Ecto neural progenitor cell (in vitro differentiated cells): ENCODE results near the gene CPT1A.
A peak's percentile ranks its signal among the peaks of the same experiment; 100 is the strongest.

Experiments
- DNase-seq: peaks from one replicate; pipeline ENCODE4 v3.0.0-alpha.2; 2018; ENCODE audit warnings: low spot score

Gene CPT1A

DNA sequence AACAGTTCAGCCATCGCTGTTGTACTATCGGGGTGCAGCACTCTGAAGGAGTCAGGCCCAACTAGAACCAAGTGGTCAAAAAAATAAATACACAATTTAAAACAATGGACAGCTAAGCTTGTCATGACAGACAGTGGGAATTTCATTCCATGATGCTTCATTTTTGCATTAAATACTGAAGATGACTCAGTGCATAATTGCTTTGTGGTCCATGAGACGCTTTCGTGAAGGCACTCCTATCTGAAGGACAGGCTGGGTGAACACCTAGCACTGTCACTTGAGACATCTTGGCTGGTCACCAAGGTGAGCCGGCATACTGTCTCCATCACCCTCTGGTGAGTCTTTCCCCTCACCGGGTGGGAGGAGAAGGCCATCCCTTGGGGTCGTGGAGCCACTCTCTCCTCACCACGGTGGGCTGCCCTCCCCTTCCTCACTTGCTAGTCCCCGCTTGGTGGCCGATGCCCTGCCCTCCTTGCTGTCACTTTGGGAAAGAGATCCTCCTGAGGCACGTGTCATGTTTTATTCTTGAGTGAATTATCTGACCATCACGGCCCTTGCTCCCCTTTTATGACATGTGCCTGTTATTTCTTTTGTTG, 85.4 kb downstream of the CPT1A start:
- DNase-seq, result no peak

DNA sequence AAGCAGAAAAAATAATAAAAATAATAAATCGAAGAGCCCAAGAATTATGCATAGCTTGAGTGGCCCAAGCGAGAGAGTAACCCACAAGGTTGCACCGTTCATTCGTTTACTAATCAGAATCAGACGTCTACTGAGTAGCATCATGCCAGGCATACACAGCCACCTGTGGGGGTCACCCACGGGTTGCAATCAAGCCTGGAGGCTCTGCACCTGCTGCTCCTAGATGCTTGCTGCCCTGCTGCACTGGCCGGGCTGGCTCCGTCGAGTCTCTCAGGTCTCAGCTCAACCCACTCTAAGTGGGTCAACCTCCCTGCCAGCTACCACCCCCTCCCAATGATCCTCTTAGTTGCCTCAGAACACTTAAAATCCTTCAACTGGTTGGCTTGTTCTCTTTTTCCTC, 88.4 kb downstream of the CPT1A start:
- no peak for DNase-seq

DNA sequence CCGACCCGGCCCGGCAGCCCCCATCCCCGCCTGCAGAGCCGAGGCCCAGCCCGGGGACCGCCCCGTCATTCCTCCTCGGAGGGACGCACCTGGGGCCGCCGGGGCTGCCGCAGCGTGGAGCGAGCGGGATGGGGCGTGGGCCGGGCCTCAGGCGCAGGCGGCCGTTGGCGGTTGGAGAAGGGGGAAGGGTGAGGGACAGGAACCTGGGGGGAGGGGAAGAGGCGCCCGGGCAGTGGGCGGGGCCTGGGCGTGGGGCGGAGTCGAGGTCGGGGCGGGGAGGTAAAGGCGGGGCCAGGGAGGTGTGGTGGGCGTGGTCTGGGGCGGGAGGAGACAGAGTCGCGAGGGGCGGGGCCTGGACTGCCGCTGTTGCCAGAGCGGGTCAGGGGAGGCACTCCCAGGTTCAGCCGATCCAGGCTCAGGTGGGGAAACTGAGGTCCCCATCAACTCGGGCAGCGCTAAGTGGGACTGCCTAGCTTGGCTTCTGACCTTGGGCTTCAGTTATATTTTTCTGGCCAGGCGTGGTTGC, 90.3 kb downstream of the CPT1A start, which contains the start of gene TESMIN:
TSS of gene TESMIN (minus strand) at position 190 of the 526 bp plus-strand sequence. CDS start 860 bp downstream, outside the sequence.
- peak; percentile 96 for DNase-seq

DNA sequence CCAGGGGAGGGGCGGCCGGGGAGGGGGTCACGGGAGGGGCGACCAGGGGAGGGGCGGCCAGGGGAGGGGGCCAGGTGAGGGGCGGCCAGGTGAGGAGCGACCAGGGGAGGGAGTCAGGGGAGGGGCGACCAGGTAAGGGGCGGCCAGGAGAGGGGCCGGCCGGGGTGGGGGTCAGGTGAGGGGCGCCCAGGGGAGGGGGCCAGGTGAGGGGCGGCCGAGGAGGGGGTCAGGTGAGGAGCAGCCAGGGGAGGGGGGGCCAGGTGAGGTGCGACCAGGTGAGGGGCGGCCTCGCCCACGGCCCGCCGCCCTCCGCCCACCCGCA, 90.8 kb downstream of the CPT1A start:
- DNase-seq, result no peak

DNA sequence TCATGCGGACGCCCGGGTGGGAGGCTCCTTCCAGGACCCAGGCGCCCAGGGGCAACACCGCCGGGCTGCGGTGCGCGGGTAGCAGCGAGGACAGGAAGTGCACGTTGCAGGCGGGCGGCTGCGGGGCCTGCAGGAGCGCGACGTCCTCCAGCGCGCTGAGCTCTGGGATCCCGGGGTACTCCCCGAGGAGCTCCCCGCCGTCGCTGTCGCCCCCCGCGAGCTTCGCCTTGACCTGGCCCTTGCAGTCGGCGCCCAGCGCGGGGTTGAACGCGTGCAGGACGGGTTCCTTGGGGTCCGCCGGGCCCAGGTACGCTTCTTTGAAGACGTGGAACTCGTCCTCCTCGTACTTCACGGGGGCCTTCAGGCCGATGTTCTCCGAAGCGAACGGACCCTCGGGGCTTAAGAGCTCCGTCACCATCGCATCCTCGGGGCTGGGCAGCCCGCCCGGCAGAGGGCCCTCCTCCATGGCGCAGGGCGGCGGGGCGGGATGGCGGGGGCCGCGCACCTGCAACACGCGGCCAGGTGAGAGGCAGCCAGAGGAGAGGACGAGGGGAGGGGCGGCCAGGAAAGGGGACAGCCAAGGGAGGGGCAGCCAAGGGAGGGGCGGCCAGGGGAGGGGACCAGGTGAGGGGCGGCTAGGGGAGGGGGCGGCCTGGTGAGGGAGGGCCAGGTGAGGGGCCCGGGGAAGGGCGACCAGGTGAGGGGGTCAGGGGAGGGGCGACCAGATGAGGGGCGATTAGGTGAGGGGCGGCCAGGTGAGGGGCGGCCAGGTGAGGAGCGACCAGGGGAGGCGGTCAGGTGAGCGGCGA, 91.3 kb downstream of the CPT1A start:
- peak; percentile 72 for DNase-seq

DNA sequence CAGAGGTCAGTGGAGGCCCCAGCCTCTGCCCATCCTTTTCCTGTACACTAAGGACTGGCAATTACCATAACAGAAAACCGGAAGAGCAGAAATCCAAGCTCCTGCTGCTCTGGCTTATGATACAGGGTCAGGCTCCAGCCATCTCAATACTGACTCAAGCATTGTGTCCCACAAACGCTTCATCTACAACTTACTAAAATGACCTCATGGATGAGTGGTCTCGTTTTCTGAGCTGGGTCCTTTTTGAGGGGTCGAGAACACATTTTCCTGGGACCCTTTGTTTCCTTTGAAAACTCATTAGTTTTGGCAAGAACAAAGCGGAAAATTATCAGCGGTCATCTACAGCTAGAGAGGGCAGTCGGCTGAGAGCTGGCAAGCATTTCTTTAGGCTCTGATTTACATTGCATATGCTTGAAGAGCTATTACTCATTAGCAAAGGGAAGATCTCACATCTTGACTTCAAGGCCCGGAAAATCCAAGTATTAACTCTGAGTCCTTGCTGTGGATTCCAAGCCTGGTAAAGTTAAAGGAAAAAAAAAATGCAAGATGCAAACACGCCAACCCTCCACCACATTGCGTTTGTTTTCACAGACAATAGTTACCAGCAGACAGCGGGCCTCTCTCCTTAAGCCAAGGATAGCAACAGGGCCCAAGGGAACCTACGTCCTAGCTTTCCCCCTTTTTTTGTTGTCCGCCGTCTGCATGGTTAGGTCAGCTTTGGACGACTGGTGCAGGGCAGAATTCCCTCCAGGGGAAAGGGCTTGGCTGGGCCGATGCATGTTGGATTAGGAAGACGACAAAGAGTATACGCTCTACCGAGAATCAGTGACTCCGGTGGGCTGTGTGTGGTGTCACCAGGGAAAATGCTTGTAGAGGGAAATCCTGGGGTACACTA, 92.2 kb downstream of the CPT1A start:
- DNase-seq, result no peak

DNA sequence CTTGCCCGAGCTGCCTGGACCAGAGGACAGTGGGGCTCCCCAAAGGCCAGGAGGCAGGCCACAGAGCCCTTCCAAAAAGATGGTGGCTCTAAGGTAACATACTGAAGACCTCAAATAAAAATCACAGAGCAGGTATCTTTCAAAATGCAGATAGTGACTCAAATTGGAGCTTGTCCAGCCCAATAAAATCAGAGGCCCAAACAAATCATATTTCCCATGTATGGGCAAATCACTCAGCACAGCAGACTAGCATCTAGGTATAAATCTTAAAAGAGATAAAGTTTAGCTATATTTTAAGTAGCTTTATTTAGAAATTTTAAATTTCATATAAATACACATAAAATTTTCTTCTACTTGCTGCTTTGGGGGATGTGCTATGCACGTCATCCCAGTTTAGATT, 93.7 kb downstream of the CPT1A start:
- no peak for DNase-seq

DNA sequence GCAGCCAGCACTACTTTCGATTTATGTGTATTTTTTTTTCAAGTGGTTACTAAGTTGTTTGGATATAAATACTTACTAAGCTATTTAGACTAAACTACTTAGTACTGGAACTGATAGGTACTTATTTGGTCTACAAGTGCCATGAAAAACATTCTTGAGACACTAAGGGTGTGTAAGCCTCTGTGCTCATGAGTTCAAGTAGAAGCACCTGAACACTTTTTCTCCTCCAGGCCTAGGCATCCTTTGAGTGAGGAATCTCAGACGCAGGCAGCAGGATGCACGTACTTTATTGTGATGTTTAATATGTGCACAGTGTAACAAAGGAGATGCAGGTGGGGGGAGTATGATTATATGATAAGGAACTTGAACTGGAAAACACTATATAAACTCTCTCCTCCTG, 98.2 kb downstream of the CPT1A start:
- no peak for DNase-seq

DNA sequence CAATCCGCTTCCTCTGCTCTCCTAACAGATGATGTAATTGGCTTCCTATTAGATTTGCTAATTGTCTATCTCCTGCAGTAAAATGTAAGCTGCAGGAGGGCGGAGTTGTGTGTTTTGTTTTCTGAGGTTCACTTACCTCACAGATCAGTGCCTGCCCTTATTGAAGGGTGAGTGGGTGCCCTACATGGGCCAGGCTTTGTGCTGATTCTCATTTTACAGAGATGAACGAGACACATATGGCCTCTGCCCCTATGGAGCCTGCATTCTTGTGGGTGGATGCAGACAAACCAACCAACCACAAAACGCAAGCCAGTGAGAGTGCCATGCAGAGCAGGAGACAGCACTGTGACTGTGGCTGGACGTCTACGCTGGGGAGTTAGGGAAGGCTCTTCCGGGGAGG, 100.3 kb downstream of the CPT1A start:
- DNase-seq, result peak; percentile 22

DNA sequence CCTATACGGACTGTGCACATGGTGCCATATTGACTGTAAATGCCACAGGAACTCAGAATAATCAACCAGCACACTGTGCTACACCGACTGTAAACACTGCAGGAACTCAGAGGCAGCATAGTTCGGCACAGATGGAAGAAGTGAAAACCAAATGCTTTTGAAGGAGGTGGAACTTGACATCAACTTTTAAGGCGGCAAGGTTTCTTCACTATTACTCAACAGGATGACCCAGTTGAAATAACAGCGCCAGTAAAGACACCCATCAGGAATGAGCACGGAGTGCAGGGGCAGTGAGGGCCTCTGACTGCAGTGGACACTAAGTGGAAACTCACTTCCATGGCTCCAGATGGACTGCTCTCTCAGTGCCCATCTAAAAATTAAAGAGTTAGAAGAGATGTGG, 106.1 kb downstream of the CPT1A start:
- DNase-seq, result no peak

DNA sequence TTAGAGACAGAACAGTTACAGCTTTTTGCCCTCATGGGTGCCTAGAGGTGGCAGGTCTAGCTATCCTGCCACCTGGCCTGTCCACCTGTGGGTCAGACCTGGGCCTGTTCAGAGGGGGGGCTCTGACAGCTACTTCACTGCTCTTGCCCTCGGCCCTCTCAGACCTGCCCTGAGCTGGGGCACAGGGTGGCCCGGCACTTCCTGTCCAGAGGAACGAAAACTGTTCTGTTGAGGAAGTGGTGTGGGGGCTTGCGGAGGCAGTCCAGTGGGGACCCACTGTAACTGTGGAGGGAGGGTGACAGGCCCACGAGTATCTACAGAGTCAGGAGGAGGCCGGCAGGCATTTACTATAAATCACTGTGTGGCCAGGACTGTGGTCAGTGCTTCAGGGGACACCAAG, 106.6 kb downstream of the CPT1A start:
- DNase-seq, result no peak

DNA sequence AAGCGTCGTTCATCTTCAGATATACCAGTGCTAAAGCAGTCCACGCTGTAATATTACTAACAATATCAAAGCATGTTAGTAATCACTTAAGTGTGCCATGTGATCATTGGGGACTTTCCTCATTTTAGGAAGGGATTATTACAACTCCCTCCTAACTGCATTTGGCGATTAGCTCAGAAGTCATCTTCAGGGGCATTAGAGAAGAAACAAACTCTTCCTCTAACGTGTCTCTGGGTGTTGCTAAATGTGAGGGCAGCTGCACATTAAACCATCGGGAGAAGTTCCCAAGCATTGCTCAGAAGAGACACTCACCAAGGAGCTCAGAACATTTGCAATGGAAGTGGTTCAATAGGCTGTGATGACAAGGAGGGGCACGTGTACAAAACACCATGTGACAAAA, 107.6 kb downstream of the CPT1A start:
- DNase-seq, result peak; percentile 10

DNA sequence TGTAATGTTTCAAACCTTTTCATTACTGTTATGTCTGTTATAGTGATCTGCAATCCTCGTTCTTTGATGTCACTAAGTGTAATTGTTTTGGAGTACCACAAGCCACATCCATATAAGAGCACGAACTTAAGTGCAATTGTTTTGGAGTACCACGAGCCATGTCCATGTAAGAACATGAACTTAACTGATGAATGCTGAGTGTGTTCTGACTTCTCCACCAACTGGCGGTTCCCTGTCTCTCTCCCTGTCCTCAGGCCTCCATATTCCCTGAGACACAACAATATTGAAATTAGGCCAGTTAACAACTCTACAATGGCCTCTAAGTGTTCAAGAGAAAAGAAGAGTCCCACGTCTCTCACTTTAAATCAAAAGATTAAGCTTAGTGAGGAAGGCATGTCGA, 113.9 kb downstream of the CPT1A start:
- no peak for DNase-seq

DNA sequence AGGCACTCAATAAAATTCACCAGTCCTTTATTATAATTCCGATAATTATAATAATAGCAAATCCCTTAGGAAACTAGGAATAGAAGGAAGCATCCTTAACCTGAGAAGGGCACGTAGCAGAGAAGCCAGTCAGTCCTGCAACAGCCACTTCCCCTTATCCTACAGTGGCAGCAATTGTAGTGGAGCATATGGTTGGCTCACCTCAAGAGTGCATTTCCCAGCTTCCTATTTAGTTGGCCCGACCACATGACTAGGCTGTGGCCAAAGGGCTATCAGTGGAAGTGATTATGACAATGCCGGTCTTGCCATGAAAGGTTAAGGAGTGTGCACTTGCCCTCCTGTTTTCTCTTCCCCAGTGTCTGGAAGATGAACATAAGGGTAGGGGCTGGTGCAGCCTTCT, 117.4 kb downstream of the CPT1A start:
- DNase-seq, result no peak

DNA sequence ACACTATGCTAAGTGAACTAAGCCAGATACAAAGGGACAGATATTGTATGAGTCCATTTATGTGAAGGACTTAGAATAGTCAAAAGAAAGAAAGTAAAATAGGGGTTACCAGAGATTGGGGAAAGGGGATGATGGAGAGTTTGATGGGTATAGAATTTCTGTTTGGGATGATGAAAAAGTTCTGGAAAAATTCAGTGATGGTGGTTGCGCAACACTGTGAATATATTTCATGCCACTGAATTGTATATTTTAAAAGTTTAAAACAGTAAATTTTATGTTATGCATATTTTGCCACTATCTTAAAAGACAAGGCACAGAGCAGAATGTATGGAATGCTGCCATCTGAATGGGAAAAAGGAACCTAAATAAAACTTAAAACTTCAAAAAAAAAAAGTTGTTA, 119.6 kb downstream of the CPT1A start:
- no peak for DNase-seq

DNA sequence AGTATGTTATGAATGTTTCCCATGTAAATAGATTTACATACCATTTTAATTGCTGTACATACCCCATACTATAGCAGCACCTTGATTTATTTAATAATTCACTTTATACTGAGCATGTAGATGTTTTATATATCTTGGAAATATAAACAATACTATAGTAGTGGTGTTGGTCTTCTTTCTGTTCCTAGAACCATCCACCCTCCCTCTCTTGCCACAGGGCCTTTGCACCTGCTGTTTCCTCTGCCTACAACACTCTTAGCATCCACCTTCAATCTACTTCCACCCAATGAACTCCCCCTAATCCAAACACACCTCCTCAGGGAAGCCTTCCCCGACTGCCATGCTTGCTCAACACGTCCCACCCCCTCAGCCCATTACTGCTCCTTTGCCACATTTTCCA, 120.6 kb downstream of the CPT1A start:
- DNase-seq, result no peak

DNA sequence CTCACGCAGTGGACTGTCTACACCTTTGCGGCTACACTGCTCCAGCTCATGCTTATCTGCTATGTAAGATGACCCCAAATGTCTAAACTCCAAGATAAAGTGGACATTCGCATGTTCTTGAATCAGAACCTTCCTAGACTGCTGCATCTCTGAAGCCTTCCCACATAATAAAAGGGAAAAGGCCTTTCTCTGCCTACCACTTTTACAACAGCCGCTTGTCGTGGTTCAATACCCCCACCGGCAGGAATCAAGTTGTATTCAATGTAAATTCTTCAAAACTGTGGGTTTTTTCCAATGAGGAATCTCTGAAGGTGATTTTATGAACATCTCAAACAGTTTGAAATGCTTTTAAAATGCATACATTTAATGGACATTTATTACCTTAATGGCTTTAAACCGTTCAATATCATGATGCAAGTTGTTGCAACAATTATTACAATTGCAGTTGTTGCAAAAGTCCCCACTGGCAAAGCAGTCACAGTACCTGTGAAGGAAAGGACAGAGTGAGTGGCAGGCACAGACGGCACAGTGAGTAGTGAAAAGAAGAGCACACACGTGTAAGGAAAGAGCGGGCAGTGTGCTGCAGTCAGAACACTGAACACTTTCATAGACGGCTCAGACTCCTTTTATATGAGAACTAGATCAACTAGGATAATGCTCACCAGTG, 126.1 kb downstream of the CPT1A start:
- DNase-seq, result no peak

DNA sequence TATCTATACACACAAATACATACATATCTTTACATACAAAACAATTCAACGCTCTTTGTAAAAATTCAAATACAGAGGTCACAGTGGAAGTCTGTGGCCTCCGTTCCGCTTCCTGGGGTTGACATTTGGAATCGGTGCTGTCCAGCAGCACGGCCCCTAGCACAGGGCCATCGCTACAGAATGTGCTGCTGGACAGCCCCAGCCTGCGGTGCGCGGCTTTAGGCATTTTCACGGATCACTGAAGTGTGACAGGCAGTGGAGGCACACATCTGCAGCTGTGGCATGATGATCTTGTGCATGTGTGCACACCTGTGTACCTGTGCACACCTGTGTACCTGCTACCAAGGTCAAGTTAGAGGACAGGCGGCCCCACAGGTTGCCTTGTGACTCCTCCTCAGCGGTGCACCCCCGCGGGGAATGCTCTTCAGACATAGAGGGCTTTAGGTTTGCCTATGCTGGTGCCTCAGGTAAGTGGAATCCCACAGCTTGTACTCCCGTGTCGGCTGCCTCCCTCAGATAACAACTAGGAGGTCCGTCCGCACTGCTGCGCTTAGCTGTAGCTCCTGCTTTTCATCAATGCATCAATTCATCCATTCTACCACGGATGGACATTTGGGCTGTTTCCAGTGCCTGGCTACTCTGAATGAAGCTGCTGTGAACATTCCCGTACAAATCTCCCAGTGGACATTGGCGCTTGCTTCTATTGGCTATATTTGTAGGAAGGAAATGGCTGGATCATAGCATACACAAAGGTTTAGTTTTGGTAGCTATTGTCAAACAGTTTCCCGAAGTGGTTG, 127.5 kb downstream of the CPT1A start:
- no peak for DNase-seq

DNA sequence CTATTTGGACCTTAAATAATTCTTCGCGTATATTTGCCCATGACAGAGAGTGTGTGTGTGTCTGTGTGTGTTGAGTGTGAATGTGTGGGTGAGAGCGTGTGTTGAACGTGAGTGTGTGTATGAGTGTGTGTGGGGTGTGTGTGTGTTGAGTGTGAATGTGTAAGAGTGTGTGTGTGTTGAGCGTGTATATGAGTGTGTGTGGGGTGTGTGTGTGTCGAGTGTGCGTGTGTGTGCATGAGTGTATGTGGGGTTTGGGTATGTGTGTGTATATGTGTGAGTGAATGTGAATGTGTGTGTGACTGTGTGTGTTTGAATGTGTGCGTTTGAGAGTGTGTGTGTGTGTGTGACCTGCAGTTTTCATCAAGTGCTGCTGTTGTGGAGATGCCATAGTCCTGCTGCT, 130.6 kb downstream of the CPT1A start:
- no peak for DNase-seq

DNA sequence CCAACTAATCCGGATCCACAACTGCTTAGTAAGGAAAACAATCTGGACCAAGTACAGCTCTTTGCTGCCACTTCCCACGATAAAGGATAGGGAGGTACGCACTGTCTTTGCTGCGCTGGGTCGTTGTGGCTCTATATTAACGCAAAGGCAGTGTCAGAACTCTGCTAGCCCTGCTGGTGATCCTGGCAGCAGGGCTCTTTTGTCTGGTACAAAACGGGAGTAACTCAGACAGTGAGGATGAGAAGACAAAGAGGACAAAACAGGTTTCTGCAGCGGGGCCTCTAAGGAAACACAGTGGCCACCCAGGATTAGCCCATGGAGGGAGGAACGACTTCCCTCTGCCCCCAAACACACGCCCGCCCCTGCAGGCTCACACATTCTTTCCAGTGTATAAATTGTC, 131.3 kb downstream of the CPT1A start:
- DNase-seq, result no peak

DNA sequence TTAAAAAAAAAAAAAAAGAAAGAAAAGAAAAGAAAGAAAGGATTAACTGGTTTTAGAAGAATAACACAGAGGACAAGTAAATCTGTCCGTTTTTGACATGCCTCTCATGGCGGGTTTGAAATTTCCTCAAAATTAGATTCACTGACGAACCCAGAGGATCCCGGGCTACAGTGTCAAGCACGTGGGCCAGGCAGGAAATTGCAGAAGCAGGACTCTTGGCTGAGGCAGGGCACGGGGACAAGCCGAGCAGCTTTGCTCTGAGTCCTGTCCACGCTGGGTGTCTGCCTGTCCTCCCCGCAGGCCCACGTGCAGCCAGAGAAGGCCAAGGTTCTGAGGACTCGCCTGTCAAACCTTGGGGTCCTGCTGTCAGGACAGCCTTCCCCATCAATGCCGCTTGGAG, 132.7 kb downstream of the CPT1A start:
- DNase-seq, result no peak
